H1 (cell line): Measurements from ENCODE around the gene TMEM150B. TPM values are rescaled to one million over a fixed set of nuclear protein-coding genes. Genes with fewer than 3 reads are reported as not detected.

Experiments used
- CHD1 ChIP-seq: IDR thresholded peaks from 2 replicates; pipeline ENCODE4 v1.6.1; 2012; ENCODE audit warnings: low read depth, low read length, improper control_type of control experiment
- CHD7 ChIP-seq: fragments of 300-600 bp; sonication (generic); IDR thresholded peaks from 2 replicates; pipeline ENCODE4 v1.7.1; 2012; ENCODE audit warnings: low read length, moderate library complexity, mild to moderate bottlenecking, inconsistent platforms; ENCODE audit not compliant: insufficient replicate concordance
- E2F6 ChIP-seq: IDR thresholded peaks from 2 replicates; pipeline ENCODE4 v1.6.1; 2012; ENCODE audit warnings: inconsistent platforms
- EGR1 ChIP-seq: IDR thresholded peaks from 2 replicates; pipeline ENCODE4 v1.6.1; 2011; ENCODE audit warnings: low read depth, low read length, borderline replicate concordance
- polyA plus RNA-seq, 7 experiments: library from polyadenylated mRNA; depleted of rRNA in 3 of 7; stranded (reverse) in 5 of 7; unstranded in 2 of 7; fragments of >200 nt in 5 of 7; fragments of 200-250 nt in 2 of 7; gene quantifications; 1 replicate in 5 of 7; 2 replicates in 1 of 7; 4 replicates in 1 of 7; pipeline versions ENCODE4 v1.2.1 to v1.2.3, GENCODE V29; 2011 to 2013; ENCODE audit warnings: missing spikeins in 2 of 7, mixed read lengths in 2 of 7
- total RNA-seq: library from RNA; stranded (reverse); fragmentation: NEBNext Ultra II Directional; extraction: Animal tissue kit (Norgen Biotek cat#: 25700); gene quantifications from 2 replicates; pipeline ENCODE4 v1.2.1, GENCODE V29; 2021

The TMEM150B gene
- total and polyA plus RNA-seq, 2 of the 8 experiments (the other 6 are each of a cell fraction or from before 2014, with no cell fraction given), result 0.41 to 0.91 TPM

DNA sequence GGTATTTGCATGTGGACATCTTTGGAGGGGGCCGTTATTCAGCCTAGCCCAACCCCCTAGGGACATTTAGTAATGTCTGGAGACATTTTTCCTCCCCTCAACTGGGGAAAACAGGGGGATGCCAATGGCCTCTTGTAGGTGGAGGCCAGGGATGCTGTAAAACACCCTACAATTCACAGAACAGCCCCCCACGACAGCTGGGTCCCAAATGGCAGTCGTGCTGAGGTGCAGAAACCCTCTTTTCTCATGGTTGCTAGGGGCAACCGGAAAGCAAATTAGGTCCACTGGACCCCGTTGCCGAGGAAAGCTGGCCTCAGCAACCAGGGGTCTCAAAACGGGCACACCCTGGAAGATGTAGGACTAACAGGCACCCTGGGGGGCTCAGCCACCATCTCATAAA is 14.6 kb downstream of the TMEM150B start (continued):
- TF ChIP-seq CHD7 (no peak), E2F6 (no peak), EGR1 (no peak), CHD1 (no peak)
